Stromal cell of bone marrow (primary cell): Measurements from ENCODE around the gene SYMPK.
"Not testable (repeated sequence)": the region's sequence is repeated elsewhere in the genome, so short reads cannot be mapped to it uniquely, and the experiment has no call there.

Experiments
- DNase-seq: peaks from one replicate; pipeline ENCODE4 v3.0.0-alpha.2; 2012; ENCODE audit warnings: low read depth

The SYMPK gene

DNA sequence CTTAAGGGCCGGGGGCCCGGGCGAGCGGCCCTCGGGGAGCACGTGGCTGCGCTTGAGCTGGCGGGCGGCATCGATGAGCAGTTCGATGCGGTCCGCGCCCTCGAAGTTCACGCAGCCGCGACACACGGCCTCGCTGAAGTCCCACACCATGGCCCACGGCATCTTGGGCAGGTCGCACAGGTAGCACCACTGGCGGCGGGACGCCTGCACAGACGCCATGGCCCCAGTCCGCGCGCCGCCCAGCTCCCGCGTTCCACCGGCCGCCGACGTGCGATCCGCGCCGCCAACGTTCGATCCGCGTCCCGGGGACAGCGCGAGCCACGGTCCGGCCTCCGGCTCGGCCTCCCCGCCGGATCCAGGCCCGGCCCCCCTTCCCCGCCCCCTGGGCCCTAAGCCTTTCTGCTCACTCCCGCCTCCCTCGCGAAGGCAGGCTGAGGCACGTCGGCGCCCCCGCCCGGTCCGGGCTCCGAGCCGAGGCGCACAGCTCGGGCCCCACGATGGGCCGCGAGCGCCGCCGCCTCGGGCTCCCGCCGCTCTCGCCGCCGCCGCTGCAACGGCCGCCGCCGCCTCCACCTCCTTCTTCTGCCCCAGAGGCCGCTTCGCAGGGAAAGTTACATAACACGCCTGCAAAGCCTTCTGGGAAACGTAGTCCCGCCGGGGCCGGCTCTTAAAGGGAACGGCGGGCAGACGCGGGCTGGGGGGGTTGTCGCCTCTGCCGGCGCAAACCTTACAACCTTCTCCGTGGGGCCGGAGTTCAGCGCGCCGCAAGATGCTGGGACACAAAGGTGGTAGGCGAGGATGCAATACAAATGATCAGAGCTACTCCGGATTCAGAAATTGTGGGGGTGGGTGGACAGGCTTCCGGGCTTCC is 22.8 kb upstream of the SYMPK start, which contains the start of gene IRF2BP1:
Gene IRF2BP1, minus strand, starts transcription at position 586 of the 871 bp plus-strand sequence. Its CDS starts 367 bp downstream, at position 219.
- DNase-seq: peak; percentile 89

GRCh38 chr19:45884682-45885555 is 22.0 kb upstream of the SYMPK start:
- no peak for DNase-seq

DNA sequence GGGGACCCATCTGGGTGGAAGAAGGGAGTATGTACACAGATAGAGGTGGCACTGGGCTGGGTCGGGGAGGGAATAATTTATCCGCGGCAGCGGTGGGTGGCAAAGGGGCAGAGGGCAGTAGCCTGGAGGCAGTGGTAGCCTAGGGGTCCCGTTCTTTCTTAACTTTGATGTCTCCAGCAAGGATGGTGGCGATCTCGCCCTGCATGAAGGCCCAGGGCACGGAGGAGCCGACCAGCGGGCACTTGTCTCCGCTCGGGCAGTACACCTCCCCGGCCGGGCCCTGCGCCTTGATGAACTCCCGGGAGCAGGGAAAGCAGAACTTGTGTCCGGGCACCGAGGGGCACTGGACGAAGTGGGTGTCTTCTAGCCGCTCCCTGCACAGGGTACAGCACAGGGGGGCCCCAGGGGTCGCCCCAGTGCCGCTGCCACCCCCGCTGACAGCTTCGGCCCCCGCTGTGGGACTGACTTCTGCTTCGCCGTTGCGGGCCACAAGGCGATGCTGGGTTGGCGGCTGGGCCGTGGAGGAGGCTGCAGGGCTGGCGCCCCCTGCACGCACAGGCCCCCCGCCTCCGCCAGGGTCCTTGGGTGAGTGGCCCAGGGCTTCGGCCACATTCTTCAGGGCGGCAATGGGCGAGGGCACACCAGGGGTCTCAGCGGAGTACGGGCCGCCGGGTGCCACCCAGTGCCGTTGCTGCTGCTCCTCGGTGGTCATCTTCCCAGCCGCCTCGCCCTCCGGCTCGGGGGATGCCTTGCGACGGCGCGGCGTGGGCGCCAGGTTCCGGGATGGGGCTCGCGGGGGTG is 21.1 kb upstream of the SYMPK start:
- no peak for DNase-seq

- no peak for DNase-seq
These were observed 20.6 kb upstream of the SYMPK start for GRCh38 chr19:45883586-45883880.

DNA sequence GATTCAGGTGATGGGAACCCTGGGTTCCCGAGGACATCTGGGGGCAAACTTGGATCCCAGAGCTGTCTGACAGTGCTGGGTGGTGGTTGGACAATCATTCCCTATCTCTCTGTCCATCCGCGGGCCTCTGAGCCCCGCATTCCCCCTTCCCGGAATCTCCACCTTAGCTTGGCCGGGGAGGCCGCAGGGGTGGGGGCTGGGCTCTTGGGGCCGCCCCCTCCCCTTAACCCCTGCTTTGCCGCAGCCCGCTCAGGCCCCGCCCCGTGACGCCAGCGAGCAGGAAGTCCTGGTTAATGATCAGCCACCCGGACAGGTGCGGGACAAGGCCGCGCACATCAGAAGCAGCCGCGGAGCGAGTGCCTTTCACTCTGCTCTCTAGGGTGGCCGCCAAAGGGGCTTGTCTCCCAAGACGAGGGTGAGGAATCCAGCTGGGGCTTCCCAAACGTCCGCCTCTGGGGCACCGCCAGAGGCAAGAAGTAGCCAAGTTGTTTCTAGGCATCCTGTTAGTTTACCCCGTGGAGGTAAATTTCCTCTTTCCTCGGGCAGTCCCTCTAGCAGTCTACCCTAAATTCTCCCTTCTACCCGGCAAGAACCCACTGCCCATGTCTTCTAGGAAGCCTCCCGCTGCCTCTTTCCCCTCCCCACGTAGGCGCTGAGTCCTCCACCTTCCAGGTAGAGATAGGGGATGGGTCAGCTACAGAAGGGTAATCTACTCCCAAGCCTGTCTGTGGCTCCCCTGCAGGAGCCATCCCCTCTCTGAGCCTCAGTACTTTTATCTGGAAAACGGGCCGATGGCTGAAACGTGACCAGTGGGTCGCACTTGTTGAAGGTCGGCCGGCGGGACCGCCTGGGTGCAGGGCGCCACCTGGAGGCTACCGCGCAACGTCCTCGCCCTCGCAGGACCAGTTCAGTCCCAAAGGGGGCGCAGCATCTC is 20.0 kb upstream of the SYMPK start:
- peak; percentile 60 for DNase-seq

DNA sequence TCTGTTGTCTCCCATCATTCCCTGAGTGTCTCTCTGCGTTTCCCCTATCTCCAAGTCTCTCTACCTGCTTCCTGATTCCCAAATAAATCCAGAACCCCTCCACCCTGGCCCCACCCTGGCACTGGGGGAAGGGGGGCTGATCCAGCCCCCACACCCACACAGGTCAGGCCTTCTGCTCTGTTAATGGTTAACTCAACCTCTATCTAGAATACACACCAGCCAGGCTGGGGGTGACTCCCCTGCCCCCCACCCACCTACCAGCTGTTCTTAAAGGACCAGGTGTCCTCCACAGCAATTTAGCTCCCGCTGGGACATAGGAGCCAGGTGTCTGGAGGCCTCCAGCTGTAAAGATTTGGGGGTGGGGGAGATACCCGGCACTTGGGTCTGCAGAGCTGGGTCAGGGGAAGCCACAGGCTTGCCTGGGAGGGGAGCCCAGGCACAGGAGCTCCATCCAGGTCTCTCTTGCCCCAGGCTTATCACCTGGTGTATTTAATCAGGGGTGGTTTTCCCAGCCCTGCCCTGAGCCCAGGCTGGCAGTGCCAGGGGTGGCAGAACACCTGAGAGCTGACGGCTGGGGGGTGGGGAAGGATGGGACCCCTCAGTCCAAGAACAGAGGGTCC is 19.1 kb upstream of the SYMPK start:
- no peak for DNase-seq

DNA sequence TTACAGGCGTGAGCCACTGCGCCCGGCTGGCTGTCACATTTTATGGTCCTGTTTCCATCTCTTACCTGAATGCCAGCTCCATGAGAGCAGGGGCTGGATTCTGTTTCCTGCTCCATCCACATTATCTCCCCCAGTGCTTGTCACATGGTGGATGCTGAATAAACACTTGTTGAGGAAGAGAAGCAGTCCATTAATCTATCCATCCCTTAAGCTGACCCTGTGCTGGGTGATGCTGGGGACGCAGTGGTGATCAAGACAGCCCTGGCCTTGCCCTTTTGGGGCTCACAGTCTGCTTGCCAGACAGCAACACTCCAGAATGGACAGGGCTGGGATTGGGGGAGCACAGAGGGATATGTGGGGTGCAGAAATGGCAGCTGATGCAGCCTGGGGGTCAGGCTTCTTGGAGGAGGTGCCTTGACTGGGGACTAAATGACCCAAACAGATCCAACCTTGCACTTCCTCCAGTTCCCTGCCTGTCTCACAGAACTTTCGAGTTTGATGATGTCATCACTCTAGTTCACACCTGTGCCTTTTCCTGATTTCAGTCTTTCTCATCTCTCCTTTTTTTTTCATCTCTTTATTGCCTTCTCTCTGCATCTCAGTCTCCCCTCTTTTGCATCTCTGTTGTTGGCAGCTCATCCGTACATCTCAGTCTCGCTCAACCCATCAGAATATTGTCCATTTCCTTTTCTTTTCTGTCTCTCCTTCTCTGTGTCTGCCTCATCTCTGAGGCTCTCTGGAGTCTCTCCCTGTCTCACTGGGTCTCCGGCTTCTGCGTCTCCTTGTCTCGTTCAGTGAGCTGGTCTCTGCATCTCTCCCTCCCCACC is 18.3 kb upstream of the SYMPK start:
- no peak for DNase-seq

- no peak for DNase-seq
These were observed 17.0 kb upstream of the SYMPK start for GRCh38 chr19:45879971-45880370.

DNA sequence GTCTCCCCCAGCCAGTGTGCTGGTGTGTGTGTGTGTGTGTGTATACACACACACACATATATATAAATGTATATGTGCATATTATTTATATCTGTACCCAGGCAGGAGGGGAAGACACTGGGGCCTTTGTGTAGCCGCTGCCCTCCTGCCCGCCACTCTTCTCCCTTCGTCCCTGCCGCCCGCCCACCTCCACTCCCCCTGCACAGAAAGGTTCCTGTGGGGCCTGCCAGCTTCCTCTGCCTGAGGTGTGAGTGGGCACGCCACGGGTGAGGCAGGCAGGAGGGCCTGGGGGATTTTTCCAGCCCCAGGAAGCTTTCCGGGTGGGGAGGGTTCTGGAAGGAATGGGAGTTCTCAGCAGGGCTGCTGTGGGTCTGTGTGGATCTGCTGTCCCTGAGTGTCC is 16.1 kb upstream of the SYMPK start:
- DNase-seq: no peak

- DNase-seq: no peak
These were observed 15.3 kb upstream of the SYMPK start for GRCh38 chr19:45878043-45878794.

DNA sequence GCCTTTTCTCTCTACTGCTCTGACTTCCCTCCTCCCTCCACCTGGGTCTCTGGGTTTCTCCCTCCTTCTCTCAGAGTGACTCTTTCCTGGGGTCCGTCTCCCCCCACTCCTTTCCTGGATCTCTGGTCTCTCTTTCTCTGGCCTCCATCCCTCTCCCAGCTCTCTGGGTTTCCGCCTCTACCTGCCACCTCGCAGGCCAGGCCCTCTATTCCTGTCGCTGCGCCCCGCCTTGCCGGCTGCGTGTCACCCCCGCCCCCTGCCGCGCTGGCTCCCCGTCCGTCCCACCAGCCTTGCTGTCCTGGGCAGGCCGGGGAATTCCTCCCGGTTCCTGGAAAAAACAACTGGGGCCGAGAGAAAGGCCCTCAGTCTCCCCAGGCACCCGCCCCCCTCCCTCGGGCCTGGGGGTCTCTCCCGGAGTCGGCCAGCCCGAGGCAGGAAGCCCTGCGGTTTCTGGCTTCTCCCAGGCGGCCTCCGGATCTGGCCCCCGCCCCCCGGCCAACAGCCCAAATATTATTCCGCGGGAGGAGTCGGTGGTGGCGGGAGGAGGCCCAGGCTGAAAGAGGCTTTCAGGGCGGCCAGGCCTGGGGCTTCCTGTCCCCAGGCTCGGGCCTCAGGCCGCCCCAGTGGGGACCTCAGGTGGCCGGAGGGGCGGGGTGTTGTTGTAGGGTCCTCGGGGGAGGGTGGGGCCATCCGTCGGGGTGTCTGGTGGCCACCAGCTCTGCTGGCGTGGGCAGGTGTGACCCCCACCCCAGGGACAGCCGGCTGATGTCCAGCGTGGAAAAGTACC is 13.7 kb upstream of the SYMPK start:
- DNase-seq: no peak

DNA sequence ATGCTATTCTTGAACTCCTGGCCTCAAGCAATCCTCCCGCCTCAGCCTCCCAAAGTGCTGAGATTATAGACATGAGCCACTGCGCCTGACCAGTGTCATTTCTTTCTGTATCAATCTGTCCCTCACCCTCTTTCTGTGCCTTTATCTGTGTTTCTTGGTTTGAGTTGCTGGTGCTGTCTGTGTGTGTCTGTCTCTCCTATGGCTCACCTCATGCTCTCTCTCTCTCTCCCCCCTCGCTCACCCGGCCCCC is 13.1 kb upstream of the SYMPK start:
- DNase-seq: no peak

DNA sequence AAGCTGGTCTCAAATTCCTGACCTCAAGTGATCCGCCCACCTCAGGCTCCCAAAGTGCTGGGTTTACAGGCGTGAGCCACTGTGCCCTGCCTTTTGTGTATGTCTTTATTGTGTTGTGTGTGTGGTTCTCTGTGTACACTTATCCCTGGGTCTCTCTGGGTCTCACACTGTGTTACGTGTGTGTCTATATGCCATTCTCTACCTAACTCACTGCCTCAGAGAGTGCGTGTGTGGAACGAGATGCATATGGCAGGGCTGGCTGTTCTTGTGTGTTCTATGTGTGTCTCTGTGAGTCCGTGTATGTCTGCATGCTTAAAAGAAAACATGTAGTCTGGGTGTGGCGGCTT is 11.6 kb upstream of the SYMPK start:
- no peak for DNase-seq

DNA sequence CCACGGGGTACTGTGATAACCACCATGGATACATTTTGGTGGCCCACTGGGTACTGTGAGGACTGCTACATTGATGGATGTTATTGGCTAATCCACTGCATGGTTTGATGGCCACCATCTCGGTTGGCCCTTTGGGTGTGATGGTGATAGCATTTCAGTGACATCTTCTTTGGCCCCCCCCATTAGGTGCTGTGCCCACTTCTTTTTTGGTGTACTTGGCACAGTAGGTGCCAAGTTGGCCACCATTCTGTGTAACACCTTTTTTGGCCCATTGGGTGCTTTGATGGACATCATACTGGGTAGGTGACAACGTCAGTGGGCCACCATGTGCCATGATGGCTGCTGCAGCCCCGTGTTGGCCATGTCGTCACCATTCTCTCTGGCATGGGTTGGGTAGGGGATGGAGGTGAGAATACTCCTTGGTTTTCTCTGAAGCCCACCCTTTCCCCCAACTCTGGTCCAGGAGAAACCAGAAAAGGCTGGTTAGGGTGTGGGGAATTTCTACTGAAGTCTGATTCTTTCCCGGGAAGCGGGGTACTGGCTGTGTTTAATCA is 10.3 kb upstream of the SYMPK start:
- DNase-seq: no peak

GRCh38 chr19:45872095-45872919 is 9.4 kb upstream of the SYMPK start:
- no peak for DNase-seq

DNA sequence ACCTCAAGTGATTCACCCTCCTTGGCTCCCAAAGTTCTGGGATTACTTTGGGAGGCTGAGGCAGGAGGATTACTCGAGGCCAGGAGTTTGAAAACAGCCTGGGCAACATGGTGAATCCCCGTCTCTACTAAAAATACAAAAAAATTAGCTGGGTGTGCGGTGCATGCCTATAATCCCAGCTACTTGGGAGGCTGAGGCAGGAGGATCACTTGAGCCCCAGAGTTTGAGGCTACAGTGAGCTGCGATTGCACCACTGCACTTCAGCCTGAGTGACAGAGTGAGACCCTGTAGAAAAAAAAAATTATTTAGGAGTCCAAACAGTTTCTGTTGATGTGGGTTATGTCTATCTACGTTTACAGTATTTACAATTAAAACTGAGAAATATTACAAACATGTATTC is 7.9 kb upstream of the SYMPK start:
- DNase-seq: no peak

DNA sequence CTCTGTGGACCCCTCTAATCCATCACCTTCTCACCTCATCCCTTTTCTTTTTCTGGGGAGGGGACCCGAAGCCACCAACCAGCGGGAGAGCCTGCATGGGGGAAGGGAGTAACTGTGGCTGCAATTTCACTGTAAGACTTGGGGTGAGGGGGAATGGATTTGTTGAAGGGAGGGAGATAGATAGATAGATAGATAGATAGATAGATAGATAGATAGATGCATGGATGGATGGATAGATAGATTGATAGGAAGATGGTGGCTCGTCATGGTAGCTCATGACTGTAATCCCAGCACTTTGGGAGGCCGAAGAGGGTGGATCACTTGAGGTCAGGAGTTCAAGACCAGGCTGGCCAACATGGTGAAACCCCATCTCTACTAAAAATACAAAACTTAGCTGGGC is 4.3 kb upstream of the SYMPK start:
- DNase-seq: not testable (repeated sequence)
